ENCODE measurements around the gene NFYC. TPM values are rescaled to one million over a fixed set of nuclear protein-coding genes. Genes with fewer than 3 reads are reported as not detected.

Gene NFYC
- 18.3 and 22.8 TPM in 2 replicates for total RNA-seq

GRCh38 chr1:40691538-40692428 is at the start of gene NFYC:
TSS of gene NFYC (plus strand) at chr1:40691704. CDS start at chr1:40738844, 47,140 bp downstream.

GRCh38 chr1:40665335-40666171 is 26.0 kb upstream of the NFYC start, which contains the start of gene RIMS3:
TSS of gene RIMS3 (minus strand) at chr1:40665682. CDS start at chr1:40641925, 23,757 bp downstream.

GRCh38 chr1:40783001-40783905 is 91.7 kb downstream of the NFYC start, which contains the start of gene KCNQ4:
TSS of gene KCNQ4 (plus strand) at chr1:40783787. CDS start at chr1:40784094, 307 bp downstream.

Other genes with a start within 250 kb of the NFYC start
- 1.9 and 2.2 TPM in 2 replicates for gene ZFP69B, start 241.2 kb upstream of the NFYC start, total RNA-seq
- 2.4 and 2.6 TPM in 2 replicates for gene ZFP69, start 214.4 kb upstream of the NFYC start, total RNA-seq
- gene EXO5, start 182.9 kb upstream of the NFYC start, total RNA-seq = 2.1 and 4.1 TPM in 2 replicates
- 1.7 and 2.8 TPM in 2 replicates for gene ZNF684, start 160.1 kb upstream of the NFYC start, total RNA-seq
- 1.7 TPM in 2 replicates for gene RIMS3, start 26.0 kb upstream of the NFYC start, total RNA-seq
- gene KCNQ4, start 92.1 kb downstream of the NFYC start, total RNA-seq = 0.48 TPM in 1 of 2 replicates, not detected in the other
- gene CITED4, start 170.7 kb downstream of the NFYC start, total RNA-seq = 24.3 and 43.1 TPM in 2 replicates